Esophagus squamous epithelium (tissue), 5 donors: ENCODE data around the gene WNT16. TPM values are rescaled to one million over a fixed set of nuclear protein-coding genes. Genes with fewer than 3 reads are reported as not detected.

ENCODE experiments used
- DNase-seq: peaks from one replicate; lab custom pipeline; 2025; lab: John Stamatoyannopoulos, UW
- H3K27ac ChIP-seq, 4 donors: fragments of 200-600 bp; sonication (generic); one replicate each; pipeline ENCODE4 v1.5.1; 2016 to 2019; ENCODE audit warnings: mild to moderate bottlenecking in 1 of 4
- H3K27me3 ChIP-seq, 4 donors: fragments of 200-600 bp; sonication (generic); 1 replicate in 3 of 4; 2 replicates in 1 of 4; pipeline versions ENCODE4 v1.5.1 to v1.6.0; 2017 to 2021; ENCODE audit warnings: antibody characterized with exemption in 1 of 4
- H3K36me3 ChIP-seq, 3 donors: fragments of 200-600 bp; sonication (generic); one replicate each; pipeline ENCODE4 v1.5.1; 2016 to 2019
- H3K4me1 ChIP-seq, 3 donors: fragments of 200-600 bp; sonication (generic); one replicate each; pipeline ENCODE4 v1.5.1; 2017 to 2019
- H3K4me3 ChIP-seq, 4 donors: fragments of 200-600 bp; sonication (generic); 1 replicate in 3 of 4; 2 replicates in 1 of 4; pipeline ENCODE4 v1.5.1; 2016 to 2019; ENCODE audit warnings: mild to moderate bottlenecking in 2 of 4, moderate library complexity in 1 of 4
- H3K9me3 ChIP-seq, 3 donors: fragments of 200-600 bp; sonication (generic); one replicate each; pipeline ENCODE4 v1.5.1; 2016 to 2019
- POLR2A ChIP-seq, 4 donors: fragments of 450-650 bp; IDR thresholded peaks; one replicate each; pipeline ENCODE4 v1.6.1; 2017; ENCODE audit warnings: antibody characterized with exemption in 4 of 4, mild to moderate bottlenecking in 4 of 4, moderate library complexity in 3 of 4
- WGBS, 2 donors: methylation state at CpG; one replicate each; pipeline ENCODE4 v1.1.5; 2018; 5-methylcytosine and 5-hydroxymethylcytosine counted together
- intact Hi-C: fragments of 100-400 bp; cut with DNase I; formaldehyde crosslinking; loops from one replicate; pipeline ENCODE4 v1.15.0; 2022
- total RNA-seq, 4 donors: library from RNA; depleted of rRNA; stranded (reverse); fragments of >200 nt; gene quantifications; one replicate each; pipeline ENCODE4 v1.1.0, GENCODE V29; 2016
- TF ChIP-seq, protein P1 (sequence below), 6 experiments: fragments of 450-650 bp in 4 of 6; fragments of 200-600 bp in 2 of 6; sonication (generic) in 2 of 6; IDR thresholded peaks; one replicate each; pipeline ENCODE4 v1.5.1; 2016 to 2019; ENCODE audit warnings: antibody characterized with exemption in 6 of 6, mild to moderate bottlenecking in 4 of 6, moderate library complexity in 4 of 6
- donor health status: DM: yes; HTN: yes; CAD: no.

WNT16 gene
- total RNA-seq, 4 donors from 2014 or later, result 0.18 to 0.29 (median 0.19) TPM; not detected in 1

DNA sequence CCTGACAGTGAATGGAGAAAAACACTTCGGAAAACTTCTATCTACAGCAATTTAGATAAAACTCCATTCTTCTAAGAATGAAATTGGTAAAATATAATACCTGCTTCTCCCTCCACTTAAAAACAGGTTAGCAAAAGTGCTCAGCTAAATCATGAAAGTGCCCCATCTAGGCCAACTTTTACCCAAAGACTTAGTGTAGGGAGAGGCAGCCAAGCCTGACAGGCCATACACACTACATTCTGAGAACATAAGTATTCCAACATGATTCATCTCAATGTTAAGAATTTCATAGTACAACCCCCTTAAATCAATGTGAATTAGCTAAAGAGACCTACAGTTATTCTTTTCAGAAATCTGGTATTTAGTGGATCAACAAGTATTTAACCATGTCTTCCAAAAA is 60.1 kb downstream of the WNT16 start:
- Histone ChIP-seq H3K4me1 (peaks cover 7 to 52% (median 7%) of the 10 kb centered on the region in 3 donors), H3K9me3 (no peaks in the 10 kb centered on the region), H3K27ac (no peak overlapping the region), H3K4me3 (no peak overlapping the region), H3K36me3 (peaks cover 0 to 6% (median 0%) of the 10 kb centered on the region in 3 donors), H3K27me3 (no peaks in the 10 kb centered on the region)
- TF ChIP-seq, protein P1, sequence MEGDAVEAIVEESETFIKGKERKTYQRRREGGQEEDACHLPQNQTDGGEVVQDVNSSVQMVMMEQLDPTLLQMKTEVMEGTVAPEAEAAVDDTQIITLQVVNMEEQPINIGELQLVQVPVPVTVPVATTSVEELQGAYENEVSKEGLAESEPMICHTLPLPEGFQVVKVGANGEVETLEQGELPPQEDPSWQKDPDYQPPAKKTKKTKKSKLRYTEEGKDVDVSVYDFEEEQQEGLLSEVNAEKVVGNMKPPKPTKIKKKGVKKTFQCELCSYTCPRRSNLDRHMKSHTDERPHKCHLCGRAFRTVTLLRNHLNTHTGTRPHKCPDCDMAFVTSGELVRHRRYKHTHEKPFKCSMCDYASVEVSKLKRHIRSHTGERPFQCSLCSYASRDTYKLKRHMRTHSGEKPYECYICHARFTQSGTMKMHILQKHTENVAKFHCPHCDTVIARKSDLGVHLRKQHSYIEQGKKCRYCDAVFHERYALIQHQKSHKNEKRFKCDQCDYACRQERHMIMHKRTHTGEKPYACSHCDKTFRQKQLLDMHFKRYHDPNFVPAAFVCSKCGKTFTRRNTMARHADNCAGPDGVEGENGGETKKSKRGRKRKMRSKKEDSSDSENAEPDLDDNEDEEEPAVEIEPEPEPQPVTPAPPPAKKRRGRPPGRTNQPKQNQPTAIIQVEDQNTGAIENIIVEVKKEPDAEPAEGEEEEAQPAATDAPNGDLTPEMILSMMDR (IDR thresholded peaks at IDR 0.05), result no peak
- TF ChIP-seq POLR2A (IDR thresholded peaks at IDR 0.05), result no peak
- 94 to 100% methylated on average over 1 of the region's 1 CpG for WGBS, 2 donors
- intact Hi-C loops, result no loop called here
- DNase-seq, result no peak

GRCh38 chr7:121390109-121390508 is 61.3 kb downstream of the WNT16 start:
- Histone ChIP-seq H3K4me3 (no peak overlapping the region), H3K4me1 (peaks cover 7 to 52% (median 13%) of the 10 kb centered on the region in 3 donors), H3K36me3 (peaks cover 0 to 6% (median 0%) of the 10 kb centered on the region in 3 donors), H3K27ac (no peak overlapping the region), H3K27me3 (no peaks in the 10 kb centered on the region), H3K9me3 (no peaks in the 10 kb centered on the region)
- TF ChIP-seq, protein P1 (IDR thresholded peaks at IDR 0.05), result no peak
- no peak for TF ChIP-seq POLR2A (IDR thresholded peaks at IDR 0.05)
- intact Hi-C loops, result no loop called here
- no peak for DNase-seq

- no peak overlapping the region for H3K4me3 ChIP-seq
- DNase-seq, result no peak
- peaks cover 7 to 51% (median 12%) of the 10 kb centered on the region in 3 donors for H3K4me1 ChIP-seq
- peaks cover 0 to 6% (median 0%) of the 10 kb centered on the region in 3 donors for H3K36me3 ChIP-seq
- WGBS, 2 donors, result 14 to 23% methylated on average over 1 to 2 of the region's 2 CpGs
- intact Hi-C loops, result no loop called here
- no peaks in the 10 kb centered on the region for H3K27me3 ChIP-seq
- no peak for TF ChIP-seq POLR2A (IDR thresholded peaks at IDR 0.05)
- TF ChIP-seq, protein P1 (IDR thresholded peaks at IDR 0.05), result no peak
- H3K9me3 ChIP-seq, result no peaks in the 10 kb centered on the region
- no peak overlapping the region for H3K27ac ChIP-seq
Measured at GRCh38 chr7:121390617-121391016, 61.8 kb downstream of the WNT16 start.

Other genes starting within 250 kb of the WNT16 start
- gene FAM3C, start 67.3 kb downstream of the WNT16 start, total RNA-seq, result 10 to 100 TPM; 21.8 to 48.1 (median 45.8) TPM